K562 (cell line): ENCODE measurements around the gene GSKIP. TPM values are rescaled to one million over a fixed set of nuclear protein-coding genes. Genes with fewer than 3 reads are reported as not detected.
A peak's percentile ranks its signal among the peaks of the same experiment; 100 is the strongest.

Source experiments
- BRF1 ChIP-seq: IDR thresholded peaks from 3 replicates; pipeline ENCODE4 v1.6.1; 2011; ENCODE audit warnings: borderline replicate concordance, mild to moderate bottlenecking; ENCODE audit not compliant: insufficient read length; ENCODE audit errors: extremely low read depth
- C11orf30 ChIP-seq: fragments of 450-650 bp; IDR thresholded peaks from 2 replicates; pipeline ENCODE4 v1.6.1; 2016; ENCODE audit warnings: low read depth, mild to moderate bottlenecking
- HNRNPK ChIP-seq: fragments of 200-400 bp; formaldehyde crosslinking; IDR thresholded peaks from one replicate; pipeline ENCODE4 v1.6.1; 2018; ENCODE audit warnings: mild to moderate bottlenecking, low read depth, low read length; ENCODE audit not compliant: poor library complexity, severe bottlenecking
- HNRNPL ChIP-seq: fragments of 200-400 bp; formaldehyde crosslinking; IDR thresholded peaks from 2 replicates; pipeline ENCODE4 v1.6.1; 2017; ENCODE audit warnings: low read depth, mild to moderate bottlenecking, low read length
- MIER1 ChIP-seq: fragments of 450-650 bp; IDR thresholded peaks from 2 replicates; pipeline ENCODE4 v1.6.1; 2016; ENCODE audit warnings: antibody characterized with exemption, mild to moderate bottlenecking, low read depth
- PHB2 ChIP-seq: fragments of 450-650 bp; IDR thresholded peaks from 2 replicates; pipeline ENCODE4 v1.6.1; 2017; ENCODE audit warnings: low read depth
- POLR2A ChIP-seq: fragments of 450-650 bp; conservative IDR thresholded peaks from 2 replicates; pipeline ENCODE4 v1.6.1; 2016
- SNIP1 ChIP-seq: fragments of 450-650 bp; IDR thresholded peaks from 2 replicates; pipeline ENCODE4 v1.7.1; 2017; ENCODE audit warnings: low read depth, mild to moderate bottlenecking
- SOX6 ChIP-seq: fragments of 450-650 bp; IDR thresholded peaks from 2 replicates; pipeline ENCODE4 v1.6.1; 2014; ENCODE audit warnings: mild to moderate bottlenecking
- SP1 ChIP-seq: sonication (generic); formaldehyde crosslinking; IDR thresholded peaks from 2 replicates; pipeline ENCODE4 v1.8.1; 2022; ENCODE audit warnings: mild to moderate bottlenecking, missing genetic modification reagents
- SP2 ChIP-seq: IDR thresholded peaks from 2 replicates; pipeline ENCODE4 v1.6.1; 2011; ENCODE audit warnings: mild to moderate bottlenecking, low read depth, low read length, moderate library complexity; ENCODE audit not compliant: poor library complexity, severe bottlenecking; ENCODE audit errors: extremely low read depth
- TAF7 ChIP-seq: fragments of 450-650 bp; IDR thresholded peaks from 2 replicates; pipeline ENCODE4 v1.6.1; 2016; ENCODE audit warnings: missing genetic modification characterization, missing compliant biosample characterization
- YY1 ChIP-seq, 3 experiments: IDR thresholded peaks; 2 replicates each; pipeline ENCODE4 v1.6.1; 2011; ENCODE audit warnings: low read length in 2 of 3, mild to moderate bottlenecking in 2 of 3, moderate library complexity in 2 of 3, borderline replicate concordance in 1 of 3, control low read depth in 1 of 3, low read depth in 1 of 3; ENCODE audit not compliant: insufficient read depth in 3 of 3, insufficient replicate concordance in 2 of 3, control insufficient read depth in 1 of 3, insufficient read length in 1 of 3; ENCODE audit errors: extremely low read depth in 1 of 3
- ZFX ChIP-seq: sonication (generic); formaldehyde crosslinking; IDR thresholded peaks from 2 replicates; pipeline ENCODE4 v1.8.0; 2022; ENCODE audit warnings: mild to moderate bottlenecking, missing genetic modification reagents, moderate library complexity
- ZNF695 ChIP-seq: fragments of 450-650 bp; formaldehyde crosslinking; IDR thresholded peaks from 2 replicates; pipeline ENCODE4 v1.4.0; 2020; ENCODE audit warnings: mild to moderate bottlenecking, moderate library complexity
- polyA plus RNA-seq, 8 experiments: library from polyadenylated mRNA; depleted of rRNA in 4 of 8; stranded (reverse) in 5 of 8; unstranded in 3 of 8; fragments of >200 nt; fragmentation: Nextera tagmentation in 2 of 8; fragmentation: Illumina TruSeq in 1 of 8; extraction: Ambion mirVana in 2 of 8; extraction: Trizol in 1 of 8; gene quantifications; 2 replicates each; pipeline versions ENCODE4 v1.2.1 to v1.2.3, GENCODE V29; 2011 to 2014; ENCODE audit warnings: inconsistent platforms in 1 of 8, missing spikeins in 1 of 8
- total RNA-seq, 7 experiments: library from RNA; depleted of rRNA in 6 of 7; stranded (reverse); fragments of >200 nt in 6 of 7; fragmentation: Illumina TruSeq in 2 of 7; extraction: Trizol in 2 of 7; gene quantifications; 2 replicates each; pipeline versions ENCODE4 v1.2.1 to v1.2.3, GENCODE V29; 2011 to 2021; ENCODE audit warnings: low replicate concordance in 1 of 7
- TF ChIP-seq, protein P1 (sequence below): sonication (generic); formaldehyde crosslinking; IDR thresholded peaks from 2 replicates; pipeline ENCODE4 v1.8.1; 2023; ENCODE audit warnings: missing genetic modification reagents, mild to moderate bottlenecking, borderline replicate concordance
- TF ChIP-seq, protein P2 (sequence below), 3 experiments: IDR thresholded peaks in 2 of 3; conservative IDR thresholded peaks in 1 of 3; 2 replicates each; pipeline ENCODE4 v1.5.1; 2011 to 2012; ENCODE audit warnings: low read length in 3 of 3, mild to moderate bottlenecking in 3 of 3, control low read depth in 2 of 3, improper control_type of control experiment in 1 of 3, inconsistent platforms in 1 of 3, low read depth in 1 of 3, mixed read lengths in 1 of 3, moderate library complexity in 1 of 3; ENCODE audit not compliant: insufficient read depth in 2 of 3
- TF ChIP-seq, protein P3 (sequence below): fragments of 450-650 bp; formaldehyde crosslinking; IDR thresholded peaks from 2 replicates; pipeline ENCODE4 v1.4.0; 2020; ENCODE audit warnings: mild to moderate bottlenecking, moderate library complexity
- TF ChIP-seq, protein P4 (sequence below): sonication (generic); formaldehyde crosslinking; IDR thresholded peaks from 2 replicates; pipeline ENCODE4 v1.9.0; 2022; ENCODE audit warnings: mild to moderate bottlenecking, missing genetic modification reagents

The GSKIP gene
- total and polyA plus RNA-seq, 9 of the 15 experiments (the other 6 are each of a cell fraction or from before 2014, with no cell fraction given), result 12.9 to 58.9 (median 22.2) TPM

DNA sequence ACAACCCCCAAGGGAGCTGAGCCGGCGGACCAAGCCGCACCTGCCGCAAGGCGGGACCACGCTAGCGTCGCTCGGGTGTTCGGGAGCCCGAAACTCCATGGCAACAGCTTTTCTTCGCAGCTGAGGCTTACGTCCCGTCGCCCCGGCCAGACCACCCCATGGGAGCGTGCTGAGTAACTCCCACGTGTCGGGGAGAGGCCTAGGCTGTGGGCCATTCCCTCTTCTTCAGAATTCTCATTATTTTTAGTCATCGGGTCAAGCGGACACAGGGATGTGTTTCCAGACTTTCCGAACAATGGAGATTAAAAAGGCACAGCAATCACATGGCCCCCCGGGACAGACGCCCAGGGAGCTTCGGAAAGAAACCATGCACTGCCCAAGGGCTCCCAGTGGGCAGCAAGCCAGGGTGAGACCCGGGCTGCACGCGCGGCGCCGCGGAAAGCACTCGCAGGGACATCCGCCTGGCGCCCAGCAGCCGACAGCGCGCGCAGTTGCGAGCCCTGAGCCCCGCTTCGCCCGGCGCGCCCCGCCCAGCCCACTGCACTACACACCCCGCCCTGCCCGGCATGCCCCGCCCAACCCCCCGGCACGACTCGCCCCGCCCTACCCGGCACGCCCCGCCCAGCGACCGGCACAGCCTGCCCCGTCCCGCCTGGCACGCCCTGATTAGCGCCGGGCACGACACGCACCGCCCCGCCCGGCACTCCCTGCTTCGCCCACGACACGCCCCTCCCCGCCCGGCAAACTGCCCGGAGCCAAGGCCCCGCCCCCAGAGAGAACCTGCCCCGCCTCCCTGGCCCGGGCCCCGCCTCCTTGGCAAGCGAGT is 28.2 kb downstream of the GSKIP start (continued):
- TF ChIP-seq, protein P1, sequence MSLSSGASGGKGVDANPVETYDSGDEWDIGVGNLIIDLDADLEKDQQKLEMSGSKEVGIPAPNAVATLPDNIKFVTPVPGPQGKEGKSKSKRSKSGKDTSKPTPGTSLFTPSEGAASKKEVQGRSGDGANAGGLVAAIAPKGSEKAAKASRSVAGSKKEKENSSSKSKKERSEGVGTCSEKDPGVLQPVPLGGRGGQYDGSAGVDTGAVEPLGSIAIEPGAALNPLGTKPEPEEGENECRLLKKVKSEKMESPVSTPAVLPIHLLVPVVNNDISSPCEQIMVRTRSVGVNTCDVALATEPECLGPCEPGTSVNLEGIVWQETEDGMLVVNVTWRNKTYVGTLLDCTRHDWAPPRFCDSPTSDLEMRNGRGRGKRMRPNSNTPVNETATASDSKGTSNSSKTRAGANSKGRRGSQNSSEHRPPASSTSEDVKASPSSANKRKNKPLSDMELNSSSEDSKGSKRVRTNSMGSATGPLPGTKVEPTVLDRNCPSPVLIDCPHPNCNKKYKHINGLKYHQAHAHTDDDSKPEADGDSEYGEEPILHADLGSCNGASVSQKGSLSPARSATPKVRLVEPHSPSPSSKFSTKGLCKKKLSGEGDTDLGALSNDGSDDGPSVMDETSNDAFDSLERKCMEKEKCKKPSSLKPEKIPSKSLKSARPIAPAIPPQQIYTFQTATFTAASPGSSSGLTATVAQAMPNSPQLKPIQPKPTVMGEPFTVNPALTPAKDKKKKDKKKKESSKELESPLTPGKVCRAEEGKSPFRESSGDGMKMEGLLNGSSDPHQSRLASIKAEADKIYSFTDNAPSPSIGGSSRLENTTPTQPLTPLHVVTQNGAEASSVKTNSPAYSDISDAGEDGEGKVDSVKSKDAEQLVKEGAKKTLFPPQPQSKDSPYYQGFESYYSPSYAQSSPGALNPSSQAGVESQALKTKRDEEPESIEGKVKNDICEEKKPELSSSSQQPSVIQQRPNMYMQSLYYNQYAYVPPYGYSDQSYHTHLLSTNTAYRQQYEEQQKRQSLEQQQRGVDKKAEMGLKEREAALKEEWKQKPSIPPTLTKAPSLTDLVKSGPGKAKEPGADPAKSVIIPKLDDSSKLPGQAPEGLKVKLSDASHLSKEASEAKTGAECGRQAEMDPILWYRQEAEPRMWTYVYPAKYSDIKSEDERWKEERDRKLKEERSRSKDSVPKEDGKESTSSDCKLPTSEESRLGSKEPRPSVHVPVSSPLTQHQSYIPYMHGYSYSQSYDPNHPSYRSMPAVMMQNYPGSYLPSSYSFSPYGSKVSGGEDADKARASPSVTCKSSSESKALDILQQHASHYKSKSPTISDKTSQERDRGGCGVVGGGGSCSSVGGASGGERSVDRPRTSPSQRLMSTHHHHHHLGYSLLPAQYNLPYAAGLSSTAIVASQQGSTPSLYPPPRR (CRISPR knock-in tag), result no peak
- TF ChIP-seq ZNF695 (CRISPR knock-in tag), result no peak
- no peak for TF ChIP-seq TAF7 (tag)
- no peak for TF ChIP-seq SP2
- TF ChIP-seq POLR2A, result peak; percentile 68
- TF ChIP-seq, protein P2, sequence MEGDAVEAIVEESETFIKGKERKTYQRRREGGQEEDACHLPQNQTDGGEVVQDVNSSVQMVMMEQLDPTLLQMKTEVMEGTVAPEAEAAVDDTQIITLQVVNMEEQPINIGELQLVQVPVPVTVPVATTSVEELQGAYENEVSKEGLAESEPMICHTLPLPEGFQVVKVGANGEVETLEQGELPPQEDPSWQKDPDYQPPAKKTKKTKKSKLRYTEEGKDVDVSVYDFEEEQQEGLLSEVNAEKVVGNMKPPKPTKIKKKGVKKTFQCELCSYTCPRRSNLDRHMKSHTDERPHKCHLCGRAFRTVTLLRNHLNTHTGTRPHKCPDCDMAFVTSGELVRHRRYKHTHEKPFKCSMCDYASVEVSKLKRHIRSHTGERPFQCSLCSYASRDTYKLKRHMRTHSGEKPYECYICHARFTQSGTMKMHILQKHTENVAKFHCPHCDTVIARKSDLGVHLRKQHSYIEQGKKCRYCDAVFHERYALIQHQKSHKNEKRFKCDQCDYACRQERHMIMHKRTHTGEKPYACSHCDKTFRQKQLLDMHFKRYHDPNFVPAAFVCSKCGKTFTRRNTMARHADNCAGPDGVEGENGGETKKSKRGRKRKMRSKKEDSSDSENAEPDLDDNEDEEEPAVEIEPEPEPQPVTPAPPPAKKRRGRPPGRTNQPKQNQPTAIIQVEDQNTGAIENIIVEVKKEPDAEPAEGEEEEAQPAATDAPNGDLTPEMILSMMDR (IDR thresholded peaks at IDR 0.05 in 2 of 3, conservative IDR thresholded peaks at IDR 0.05 in 1 of 3; ENCODE audit: insufficient read depth in 2 of 3, low read depth in 1 of 3, low read length in 3 of 3), result no peak
- TF ChIP-seq C11orf30, result no peak
- TF ChIP-seq SNIP1, result no peak
- TF ChIP-seq PHB2, result no peak
- TF ChIP-seq, protein P3, sequence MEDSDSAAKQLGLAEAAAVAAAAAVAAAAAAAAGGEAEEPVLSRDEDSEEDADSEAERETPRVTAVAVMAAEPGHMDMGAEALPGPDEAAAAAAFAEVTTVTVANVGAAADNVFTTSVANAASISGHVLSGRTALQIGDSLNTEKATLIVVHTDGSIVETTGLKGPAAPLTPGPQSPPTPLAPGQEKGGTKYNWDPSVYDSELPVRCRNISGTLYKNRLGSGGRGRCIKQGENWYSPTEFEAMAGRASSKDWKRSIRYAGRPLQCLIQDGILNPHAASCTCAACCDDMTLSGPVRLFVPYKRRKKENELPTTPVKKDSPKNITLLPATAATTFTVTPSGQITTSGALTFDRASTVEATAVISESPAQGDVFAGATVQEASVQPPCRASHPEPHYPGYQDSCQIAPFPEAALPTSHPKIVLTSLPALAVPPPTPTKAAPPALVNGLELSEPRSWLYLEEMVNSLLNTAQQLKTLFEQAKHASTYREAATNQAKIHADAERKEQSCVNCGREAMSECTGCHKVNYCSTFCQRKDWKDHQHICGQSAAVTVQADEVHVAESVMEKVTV, result no peak
- TF ChIP-seq, protein P4, sequence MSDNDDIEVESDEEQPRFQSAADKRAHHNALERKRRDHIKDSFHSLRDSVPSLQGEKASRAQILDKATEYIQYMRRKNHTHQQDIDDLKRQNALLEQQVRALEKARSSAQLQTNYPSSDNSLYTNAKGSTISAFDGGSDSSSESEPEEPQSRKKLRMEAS, result peak; percentile 60
- TF ChIP-seq SOX6, result no peak
- TF ChIP-seq SP1 (CRISPR knock-in tag), result 0 out of 2 replicates have a peak, but pooled peaks have one; percentile 24
- no peak for TF ChIP-seq HNRNPK
- no peak for TF ChIP-seq BRF1
- TF ChIP-seq ZFX (CRISPR knock-in tag), result peak; percentile 58
- peak in 1 of 3 experiments; percentile 33 for TF ChIP-seq YY1 (IDR thresholded peaks at IDR 0.05; ENCODE audit: borderline replicate concordance in 1 of 3, control insufficient read depth in 1 of 3, extremely low read depth in 1 of 3, insufficient read depth in 3 of 3, insufficient read length in 1 of 3, insufficient replicate concordance in 2 of 3, low read depth in 1 of 3, low read length in 2 of 3)
- TF ChIP-seq HNRNPL, result peak; percentile 89
- TF ChIP-seq MIER1, result no peak
